Measurements from ENCODE around the gene ZRANB2. TPM values are rescaled to one million over a fixed set of nuclear protein-coding genes. Genes with fewer than 3 reads are reported as not detected.

Gene ZRANB2
- polyA plus RNA-seq, 3 donors: 21.3 to 42.1 (median 22.9) TPM

- Histone ChIP-seq H2AFZ (ENCODE audit: insufficient read depth, low read depth, low read length, poor library complexity, severe bottlenecking) (no peak overlapping the region), H3K36me3 (replicated peaks in 1 of 2; ENCODE audit: control insufficient read depth in 1 of 2, insufficient read depth in 2 of 2, low read length in 2 of 2) (no peaks in the 10 kb centered on the region), H4K20me1 (ENCODE audit: insufficient read depth, low read length) (no peaks in the 10 kb centered on the region), H3K4me1 (ENCODE audit: control insufficient read depth in 1 of 2, insufficient read depth in 2 of 2, low read length in 2 of 2) (peaks cover 18 to 20% of the 10 kb centered on the region in 2 donors), H3K4me2 (replicated peaks; ENCODE audit: extremely low read depth, low read length, poor library complexity, severe bottlenecking) (no peak overlapping the region), H3K4me3 (replicated peaks in 1 of 3; ENCODE audit: low read depth in 2 of 3, low read length in 3 of 3) (no peak overlapping the region), H3K27me3 (ENCODE audit: control insufficient read depth in 2 of 2, insufficient read depth in 2 of 2, low read length in 2 of 2) (peaks cover 36 to 61% of the 10 kb centered on the region in 2 donors), H3K9me3 (replicated peaks in 1 of 2; ENCODE audit: control insufficient read depth in 1 of 2, insufficient read depth in 1 of 2, low read length in 2 of 2) (peaks cover 0 to 11% of the 10 kb centered on the region in 2 donors), H3K79me2 (ENCODE audit: insufficient read depth, low read length) (no peaks in the 10 kb centered on the region), H3K9ac (ENCODE audit: insufficient read depth, low read length, poor library complexity, severe bottlenecking) (no peak overlapping the region), H3K27ac (ENCODE audit: low read depth in 1 of 2, low read length in 2 of 2) (no peak overlapping the region)
- no peak overlapping the region for H3K27ac Mint-ChIP-seq
- peak; percentile 39 to 65 (median 58) for DNase-seq
- intact Hi-C loops (cut with micrococcal nuclease): loop anchor here in 1 of 2 donors (5.0 kb wide), 1 partner anchor 363 kb away; no protein-coding TSS in a partner anchor
- peaks cover 43 to 63% (median 46%) of the 10 kb centered on the region in 3 donors for H3K27me3 Mint-ChIP-seq (ENCODE audit: low read depth in 3 of 3)
- H3K4me1 Mint-ChIP-seq: peaks cover 22% of the 10 kb centered on the region
- peaks cover 0 to 13% (median 7%) of the 10 kb centered on the region in 7 donors for H3K9me3 Mint-ChIP-seq
- H3K4me3 Mint-ChIP-seq: no peak overlapping the region
- TF ChIP-seq CTCF (IDR thresholded peaks at IDR 0.05): peak; percentile 76
- H3K36me3 Mint-ChIP-seq: peaks cover 5 to 6% of the 10 kb centered on the region in 2 donors
- WGBS (ENCODE audit: insufficient coverage): no CpG with 5 or more reads among the region's 1 CpG
These were observed 30.8 kb downstream of the ZRANB2 start for GRCh38 chr1:71049951-71050598.

- Mint-ChIP-seq H3K4me3 (peak within 1 kb of the TSS; percentile 84 to 94), H3K36me3 (peaks cover 5 to 6% of the 10 kb centered on the region in 2 donors), H3K9me3 (peaks cover 0 to 13% (median 7%) of the 10 kb centered on the region in 7 donors), H3K4me1 (peaks cover 22% of the 10 kb centered on the region), H3K27ac (peak within 1 kb of the TSS in 1 of 7 donors; percentile 80), H3K27me3 (ENCODE audit: low read depth in 3 of 3) (peaks cover 43 to 61% (median 50%) of the 10 kb centered on the region in 3 donors)
- Histone ChIP-seq H3K4me1 (ENCODE audit: control insufficient read depth in 1 of 2, insufficient read depth in 2 of 2, low read length in 2 of 2) (peaks cover 18 to 20% of the 10 kb centered on the region in 2 donors), H3K4me2 (replicated peaks; ENCODE audit: extremely low read depth, low read length, poor library complexity, severe bottlenecking) (peak within 1 kb of the TSS; percentile 91), H2AFZ (ENCODE audit: insufficient read depth, low read depth, low read length, poor library complexity, severe bottlenecking) (peak within 1 kb of the TSS; percentile 84), H3K9ac (ENCODE audit: insufficient read depth, low read length, poor library complexity, severe bottlenecking) (peak within 1 kb of the TSS; percentile 43), H3K9me3 (replicated peaks in 1 of 2; ENCODE audit: control insufficient read depth in 1 of 2, insufficient read depth in 1 of 2, low read length in 2 of 2) (peaks cover 0 to 11% of the 10 kb centered on the region in 2 donors), H3K79me2 (ENCODE audit: insufficient read depth, low read length) (no peaks in the 10 kb centered on the region), H3K27ac (ENCODE audit: low read depth in 1 of 2, low read length in 2 of 2) (no peak within 1 kb of the TSS), H4K20me1 (ENCODE audit: insufficient read depth, low read length) (no peaks in the 10 kb centered on the region), H3K4me3 (replicated peaks in 1 of 3; ENCODE audit: low read depth in 2 of 3, low read length in 3 of 3) (peak within 1 kb of the TSS; percentile 34 to 77 (median 38)), H3K36me3 (replicated peaks in 1 of 2; ENCODE audit: control insufficient read depth in 1 of 2, insufficient read depth in 2 of 2, low read length in 2 of 2) (no peaks in the 10 kb centered on the region), H3K27me3 (ENCODE audit: control insufficient read depth in 2 of 2, insufficient read depth in 2 of 2, low read length in 2 of 2) (peaks cover 38 to 68% of the 10 kb centered on the region in 2 donors)
- DNase-seq: peak in 1 of 3 donors; percentile 8
- WGBS (ENCODE audit: insufficient coverage): 2% methylated on average over 49 of the region's 56 CpGs
- no peak for TF ChIP-seq CTCF (IDR thresholded peaks at IDR 0.05)
- intact Hi-C loops (cut with micrococcal nuclease): loop anchor here (2.0 to 5.0 kb wide), 2 partner anchors 361 to 367 kb away; no protein-coding TSS in a partner anchor
These were observed 32.9 kb downstream of the ZRANB2 start, which contains the start of gene PTGER3 for GRCh38 chr1:71047635-71048607. Gene PTGER3 (minus strand): TSS chr1:71047816. CDS start chr1:71047577, 239 bp downstream.
